COLO829 (cell line): Measurements from ENCODE around the gene AGPAT4.

Source experiments
- DNase-seq: peaks from one replicate; pipeline ENCODE4 v3.0.0; 2012; ENCODE audit warnings: low spot score

AGPAT4 gene

DNA sequence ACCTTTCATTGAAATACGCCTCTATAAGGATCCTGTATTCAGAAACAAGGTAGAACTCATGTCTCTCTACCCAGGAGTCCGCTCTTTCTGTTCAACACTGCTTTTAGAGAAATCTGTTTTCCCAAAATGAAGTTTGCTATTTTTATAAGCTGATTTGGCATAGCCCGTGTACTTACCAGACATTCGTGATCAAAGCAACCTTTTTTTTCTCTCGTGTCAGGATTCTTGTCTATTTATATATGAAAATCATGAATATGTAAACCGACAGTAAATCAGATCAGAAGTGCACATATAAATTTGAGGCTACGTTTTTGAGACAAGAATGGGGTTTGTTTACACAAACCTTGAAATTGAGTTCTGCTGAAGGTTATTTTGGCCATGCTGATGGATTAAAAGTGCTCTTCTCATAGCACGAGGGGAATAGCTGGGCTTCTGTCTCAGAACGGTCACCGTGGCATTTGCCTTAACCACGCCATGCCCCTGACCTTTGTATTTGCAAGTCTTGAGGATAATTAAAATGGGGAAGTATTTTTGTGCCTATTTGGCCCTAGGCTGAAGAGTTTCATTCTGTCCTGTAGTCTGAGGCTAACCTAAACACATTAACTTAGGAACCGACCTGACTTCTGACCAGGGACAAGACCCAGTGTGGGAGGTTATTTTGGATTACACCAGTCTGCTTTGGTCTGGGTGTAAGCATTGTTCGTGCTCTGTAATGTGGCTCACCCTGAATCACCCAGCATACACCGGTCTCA lies 163.7 kb downstream of the AGPAT4 start:
- no peak for DNase-seq

GRCh38 chr6:161109366-161109765 lies 164.5 kb downstream of the AGPAT4 start:
- DNase-seq, result no peak

GRCh38 chr6:161108916-161109315 lies 164.9 kb downstream of the AGPAT4 start:
- DNase-seq, result no peak

- no peak for DNase-seq
These were observed 165.8 kb downstream of the AGPAT4 start for GRCh38 chr6:161107779-161108730.

- DNase-seq, result no peak
These were observed 168.5 kb downstream of the AGPAT4 start for GRCh38 chr6:161105408-161105807.

- no peak for DNase-seq
These were observed 168.9 kb downstream of the AGPAT4 start for GRCh38 chr6:161104966-161105365.

GRCh38 chr6:161103475-161103874 lies 170.4 kb downstream of the AGPAT4 start:
- no peak for DNase-seq

DNA sequence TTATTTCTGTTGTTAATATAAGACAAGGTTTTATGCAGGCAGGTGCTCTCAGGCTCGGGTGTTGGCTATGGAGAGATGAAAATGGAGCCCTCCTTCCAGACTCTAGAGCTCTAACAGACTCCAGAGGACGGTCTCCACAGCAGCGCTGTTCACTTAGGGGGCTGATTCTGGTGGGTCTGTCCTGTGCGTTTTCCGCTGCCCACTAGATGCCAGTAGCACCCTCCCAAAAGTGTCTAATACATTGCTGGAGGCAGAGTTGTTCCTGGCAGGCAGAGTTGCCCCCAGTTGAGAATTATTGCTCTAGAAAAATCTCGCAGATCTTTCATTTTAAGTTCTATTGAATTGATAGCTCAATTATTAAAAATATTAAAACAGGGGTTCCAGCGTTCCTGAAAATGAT lies 172.3 kb downstream of the AGPAT4 start:
- DNase-seq, result no peak

DNA sequence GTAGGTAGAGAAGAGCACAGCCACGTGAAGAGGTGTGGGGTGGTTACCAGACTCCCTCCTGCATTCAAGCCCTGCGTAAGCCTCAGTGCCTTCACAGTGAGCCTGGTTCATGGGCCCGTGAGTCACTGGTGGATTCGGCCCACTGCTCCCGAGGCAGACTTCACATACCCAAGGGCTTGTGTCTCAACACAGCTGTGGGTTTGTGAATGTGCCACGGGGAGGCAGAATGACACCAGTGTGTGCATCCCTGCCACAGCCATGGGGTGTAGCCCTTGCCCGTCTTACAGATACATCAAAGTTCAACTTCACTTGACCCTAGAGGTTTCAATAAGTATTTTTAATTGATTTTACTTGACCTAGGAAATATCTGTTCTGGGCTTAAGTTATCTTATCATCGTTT lies 173.8 kb downstream of the AGPAT4 start:
- DNase-seq, result no peak

GRCh38 chr6:161095916-161096315 lies 177.9 kb downstream of the AGPAT4 start:
- no peak for DNase-seq

- DNase-seq, result no peak
These were observed 178.9 kb downstream of the AGPAT4 start for GRCh38 chr6:161094955-161095354.

DNA sequence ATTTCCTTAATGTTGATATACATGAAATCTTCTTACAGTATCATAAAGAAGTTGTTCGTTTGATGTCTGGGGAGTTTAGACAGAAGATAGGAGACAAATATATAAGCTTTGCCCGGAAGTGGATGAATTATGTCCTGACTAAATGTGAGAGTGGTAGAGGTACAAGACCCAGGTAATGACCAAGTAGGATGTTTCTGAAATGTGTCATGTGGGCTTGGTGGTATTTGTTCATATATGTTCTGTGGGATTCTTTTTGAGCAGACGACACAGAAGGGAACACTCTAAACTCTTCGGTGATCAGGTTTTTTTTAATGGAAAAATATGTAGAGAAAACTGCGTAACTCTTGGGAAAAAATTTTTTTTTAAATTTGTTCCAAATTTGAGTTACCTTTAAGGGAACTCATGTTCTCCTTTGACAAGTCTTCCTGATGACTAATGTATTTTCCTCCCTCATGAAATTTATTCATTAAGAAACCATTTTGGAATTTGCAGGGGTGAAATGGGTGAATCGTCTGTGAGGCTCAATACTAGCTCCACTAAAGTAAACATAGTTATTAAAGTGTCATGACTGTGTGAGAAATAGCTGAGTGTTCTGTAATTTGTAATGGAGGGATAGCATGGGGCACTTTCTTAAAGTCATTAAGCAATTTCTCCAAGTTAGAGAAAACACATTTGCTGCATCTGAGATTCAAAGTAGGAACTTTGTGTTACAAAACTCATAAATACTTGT lies 181.7 kb downstream of the AGPAT4 start:
- DNase-seq, result no peak

DNA sequence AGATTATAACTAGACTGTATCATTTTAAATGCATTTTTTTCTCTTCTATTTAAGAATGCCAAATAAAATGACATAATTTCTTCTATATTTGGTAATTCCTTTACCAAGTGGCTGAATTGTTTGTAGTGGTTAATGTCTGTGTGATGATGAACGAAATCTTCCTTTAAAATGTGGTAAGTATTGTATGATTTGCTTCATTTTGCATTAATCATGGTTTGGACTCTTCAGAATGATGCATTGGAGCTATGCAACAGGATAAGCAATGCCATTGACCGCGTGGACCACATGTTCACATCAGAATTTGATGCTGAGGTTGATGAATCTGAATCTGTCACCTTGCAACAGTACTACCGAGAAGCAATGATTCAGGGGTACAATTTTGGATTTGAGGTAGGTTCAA lies 182.7 kb downstream of the AGPAT4 start:
- DNase-seq, result no peak

GRCh38 chr6:161088676-161089328 lies 185.1 kb downstream of the AGPAT4 start:
- DNase-seq, result no peak

DNA sequence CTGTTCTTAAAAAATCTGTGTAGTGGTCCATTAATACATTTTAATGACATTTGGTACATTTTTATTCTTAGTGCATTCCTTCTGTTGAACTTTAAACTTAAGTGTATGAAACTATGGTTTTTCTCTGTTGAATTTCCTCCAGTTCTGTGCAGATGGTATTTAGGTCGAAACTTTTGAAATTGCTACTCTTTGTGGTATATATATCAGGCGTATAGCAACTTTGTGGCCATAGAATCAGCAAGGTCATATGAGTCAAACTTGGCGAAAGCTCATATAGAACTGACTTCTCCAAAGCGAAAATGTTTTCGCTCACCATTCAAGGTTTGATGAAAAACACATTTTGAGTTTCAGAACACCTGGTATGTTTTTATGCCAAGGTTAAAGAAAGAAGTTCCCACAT lies 188.6 kb downstream of the AGPAT4 start:
- no peak for DNase-seq

DNA sequence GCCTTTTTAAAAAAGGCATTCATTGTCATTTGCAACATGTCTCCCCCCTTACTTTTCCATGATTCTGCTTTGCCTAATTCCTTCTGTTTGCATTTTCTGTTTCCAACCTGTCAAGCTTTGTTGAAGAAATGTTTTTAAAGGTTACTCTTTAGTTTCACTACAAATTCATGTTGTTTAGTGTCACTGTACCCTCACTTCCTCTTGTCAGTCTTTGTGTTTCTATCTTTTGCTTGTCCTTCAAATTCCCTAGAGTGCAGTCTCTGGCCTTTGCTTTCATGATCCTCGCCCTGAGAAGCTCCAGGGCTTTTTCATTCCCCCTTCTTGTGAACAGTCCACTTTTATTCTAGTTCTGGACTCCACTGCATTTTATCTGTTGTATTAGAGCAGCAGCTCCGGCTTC lies 191.6 kb downstream of the AGPAT4 start:
- DNase-seq, result no peak

DNA sequence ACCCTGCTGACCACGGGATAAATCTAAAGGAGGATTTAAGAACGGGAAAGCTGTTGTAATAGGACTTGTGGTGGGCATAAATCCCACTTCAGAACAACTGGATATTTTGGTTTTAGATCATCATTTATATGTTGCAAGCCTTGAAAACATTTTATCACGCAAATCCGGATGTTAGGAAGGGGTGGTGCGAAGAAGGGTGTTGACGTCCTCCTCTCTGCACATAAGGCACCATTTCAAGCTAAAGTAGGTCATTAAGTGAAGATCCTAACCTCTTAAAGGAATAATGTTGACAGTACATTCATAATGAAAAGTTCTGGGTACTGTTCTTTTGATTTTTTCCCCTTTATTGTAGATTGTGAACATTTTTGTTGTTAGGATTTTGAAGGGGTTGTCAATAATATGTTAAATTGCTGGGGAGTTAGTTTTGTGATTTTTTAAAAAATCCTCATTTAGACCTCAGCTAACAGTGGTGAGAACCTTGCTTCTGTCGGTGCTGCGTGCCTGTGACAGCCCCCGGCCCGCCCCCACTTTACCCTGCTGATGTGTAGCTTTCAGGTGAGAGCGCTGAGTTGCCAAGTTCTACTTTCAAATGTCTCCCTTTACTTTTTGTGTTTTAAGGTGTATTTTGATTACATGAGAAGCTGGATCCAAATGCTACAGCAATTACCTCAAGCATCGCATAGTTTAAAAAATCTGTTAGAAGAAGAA lies 193.4 kb downstream of the AGPAT4 start:
- DNase-seq, result no peak
